DOHH2 (cell line): ENCODE measurements around the gene INPP5B.

Experiments
- H3F3A ChIP-seq: fragments of 200-600 bp; sonication (generic), shearing (Covaris generic); 2 replicates; pipeline ENCODE4 v1.6.0; 2016; ENCODE audit warnings: antibody characterized with exemption, mild to moderate bottlenecking; ENCODE audit not compliant: control insufficient read depth, insufficient read depth
- H3K27ac ChIP-seq: fragments of 200-600 bp; sonication (generic); 2 replicates; pipeline ENCODE4 v1.5.1; 2014; ENCODE audit warnings: low read depth, mild to moderate bottlenecking, low read length, moderate library complexity
- H3K27me3 ChIP-seq: fragments of 200-600 bp; sonication (generic); 2 replicates; pipeline ENCODE4 v1.6.1; 2014; ENCODE audit warnings: mild to moderate bottlenecking, low read length, mixed read lengths; ENCODE audit not compliant: control insufficient read depth
- H3K36me3 ChIP-seq: fragments of 200-600 bp; sonication (generic); 2 replicates; pipeline ENCODE4 v1.6.1; 2014; ENCODE audit warnings: mild to moderate bottlenecking, low read length, moderate library complexity, mixed read lengths; ENCODE audit not compliant: control insufficient read depth
- H3K4me1 ChIP-seq: fragments of 200-600 bp; sonication (generic); 2 replicates; pipeline ENCODE4 v1.6.1; 2014; ENCODE audit warnings: mild to moderate bottlenecking, low read length, mixed read lengths; ENCODE audit not compliant: control insufficient read depth
- H3K4me2 ChIP-seq: fragments of 200-600 bp; sonication (generic); 2 replicates; pipeline ENCODE4 v1.6.0; 2014; ENCODE audit warnings: mild to moderate bottlenecking, low read length, moderate library complexity
- H3K4me3 ChIP-seq: fragments of 200-600 bp; sonication (generic); 2 replicates; pipeline ENCODE4 v1.5.1; 2014; ENCODE audit warnings: mild to moderate bottlenecking, low read length, mixed read lengths
- H3K79me2 ChIP-seq: fragments of 200-600 bp; sonication (generic); 2 replicates; pipeline ENCODE4 v1.6.1; 2014; ENCODE audit warnings: mild to moderate bottlenecking, low read length, mixed read lengths; ENCODE audit not compliant: control insufficient read depth
- H3K9me2 ChIP-seq: fragments of 200-600 bp; sonication (generic); replicated peaks from 2 replicates; pipeline ENCODE4 v1.6.1; 2014; ENCODE audit warnings: mild to moderate bottlenecking, low read length, mixed read lengths; ENCODE audit not compliant: control insufficient read depth
- H3K9me3 ChIP-seq: fragments of 200-600 bp; sonication (generic); 2 replicates; pipeline ENCODE4 v1.6.1; 2014; ENCODE audit warnings: antibody characterized with exemption, low read length, mixed read lengths; ENCODE audit not compliant: control insufficient read depth, insufficient read depth
- H4K20me1 ChIP-seq: fragments of 200-600 bp; sonication (generic); 2 replicates; pipeline ENCODE4 v1.6.0; 2014; ENCODE audit warnings: low read depth, mild to moderate bottlenecking, antibody characterized with exemption, low read length, moderate library complexity; ENCODE audit not compliant: control insufficient read depth, insufficient read depth
- EZH2phosphoT487 ChIP-seq: fragments of 200-600 bp; sonication (generic); IDR thresholded peaks from 2 replicates; pipeline ENCODE4 v1.6.1; 2017; ENCODE audit warnings: borderline replicate concordance, mild to moderate bottlenecking, antibody characterized with exemption, low read length, moderate library complexity, mixed read lengths
- TF ChIP-seq, protein P1 (sequence below): fragments of 200-600 bp; sonication (generic); IDR thresholded peaks from one replicate; pipeline ENCODE4 v1.5.1; 2014; ENCODE audit warnings: antibody characterized with exemption, mild to moderate bottlenecking, low read depth, low read length; ENCODE audit not compliant: poor library complexity, severe bottlenecking

Gene INPP5B

GRCh38 chr1:37813529-37814145 lies 133.2 kb downstream of the INPP5B start:
- Histone ChIP-seq H3K4me3 (no peak overlapping the region), H3K4me2 (no peak overlapping the region), H3K4me1 (peaks cover 18% of the 10 kb centered on the region), H3K27ac (no peak overlapping the region), H3K9me2 (no peaks in the 10 kb centered on the region), H3F3A (no peaks in the 10 kb centered on the region), H3K36me3 (peaks cover 52% of the 10 kb centered on the region), H4K20me1 (no peaks in the 10 kb centered on the region; the same call in 1 of the 2 replicates), H3K9me3 (no peaks in the 10 kb centered on the region), H3K79me2 (peaks cover 10% of the 10 kb centered on the region), H3K27me3 (no peaks in the 10 kb centered on the region)
- no peak for TF ChIP-seq EZH2phosphoT487
- TF ChIP-seq, protein P1, sequence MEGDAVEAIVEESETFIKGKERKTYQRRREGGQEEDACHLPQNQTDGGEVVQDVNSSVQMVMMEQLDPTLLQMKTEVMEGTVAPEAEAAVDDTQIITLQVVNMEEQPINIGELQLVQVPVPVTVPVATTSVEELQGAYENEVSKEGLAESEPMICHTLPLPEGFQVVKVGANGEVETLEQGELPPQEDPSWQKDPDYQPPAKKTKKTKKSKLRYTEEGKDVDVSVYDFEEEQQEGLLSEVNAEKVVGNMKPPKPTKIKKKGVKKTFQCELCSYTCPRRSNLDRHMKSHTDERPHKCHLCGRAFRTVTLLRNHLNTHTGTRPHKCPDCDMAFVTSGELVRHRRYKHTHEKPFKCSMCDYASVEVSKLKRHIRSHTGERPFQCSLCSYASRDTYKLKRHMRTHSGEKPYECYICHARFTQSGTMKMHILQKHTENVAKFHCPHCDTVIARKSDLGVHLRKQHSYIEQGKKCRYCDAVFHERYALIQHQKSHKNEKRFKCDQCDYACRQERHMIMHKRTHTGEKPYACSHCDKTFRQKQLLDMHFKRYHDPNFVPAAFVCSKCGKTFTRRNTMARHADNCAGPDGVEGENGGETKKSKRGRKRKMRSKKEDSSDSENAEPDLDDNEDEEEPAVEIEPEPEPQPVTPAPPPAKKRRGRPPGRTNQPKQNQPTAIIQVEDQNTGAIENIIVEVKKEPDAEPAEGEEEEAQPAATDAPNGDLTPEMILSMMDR: no peak

- H3K27me3 ChIP-seq: no peaks in the 10 kb centered on the region
- H3K9me3 ChIP-seq: no peaks in the 10 kb centered on the region
- TF ChIP-seq, protein P1: peak; percentile 91
- TF ChIP-seq EZH2phosphoT487: no peak
- H3K79me2 ChIP-seq: peaks cover 32% of the 10 kb centered on the region
- no peak overlapping the region for H3K4me2 ChIP-seq
- H3K27ac ChIP-seq: no peak overlapping the region
- H3K4me3 ChIP-seq: no peak overlapping the region
- H3F3A ChIP-seq: no peaks in the 10 kb centered on the region
- peaks cover 27% of the 10 kb centered on the region for H3K4me1 ChIP-seq
- H3K36me3 ChIP-seq: peaks cover 51% of the 10 kb centered on the region
- peaks cover 10% of the 10 kb centered on the region for H4K20me1 ChIP-seq
- no peaks in the 10 kb centered on the region for H3K9me2 ChIP-seq
Measured at GRCh38 chr1:37811027-37811655, 135.7 kb downstream of the INPP5B start.
